Esophagus squamous epithelium (tissue), 4 donors: ENCODE measurements around the gene PDGFC.

Source experiments
- POLR2A ChIP-seq, 4 donors: fragments of 450-650 bp; IDR thresholded peaks; one replicate each; pipeline ENCODE4 v1.6.1; 2017; ENCODE audit warnings: antibody characterized with exemption in 4 of 4, mild to moderate bottlenecking in 4 of 4, moderate library complexity in 3 of 4
- TF ChIP-seq, protein P1 (sequence below), 6 experiments: fragments of 450-650 bp in 4 of 6; fragments of 200-600 bp in 2 of 6; sonication (generic) in 2 of 6; IDR thresholded peaks; one replicate each; pipeline ENCODE4 v1.5.1; 2016 to 2019; ENCODE audit warnings: antibody characterized with exemption in 6 of 6, mild to moderate bottlenecking in 4 of 6, moderate library complexity in 4 of 6

DNA sequence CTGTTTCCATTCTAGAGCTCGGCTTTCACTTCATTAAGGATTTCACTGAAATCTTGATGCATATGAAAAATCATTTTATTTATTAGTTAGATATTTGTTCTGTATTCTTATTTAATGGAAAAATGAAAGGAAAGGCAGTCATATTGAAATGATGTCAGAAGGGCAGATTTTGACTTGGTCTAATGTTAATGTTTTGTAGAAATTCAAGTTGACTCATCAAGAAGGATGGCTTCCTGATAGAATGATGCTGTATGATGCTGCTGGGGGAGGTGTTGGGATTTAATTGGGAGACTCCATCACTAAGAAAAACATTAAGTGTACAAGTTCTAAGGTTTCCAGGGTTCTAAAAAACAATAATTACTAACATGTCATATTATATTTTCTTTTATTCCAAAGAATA, 204.8 kb downstream of the PDGFC start:
- TF ChIP-seq, protein P1, sequence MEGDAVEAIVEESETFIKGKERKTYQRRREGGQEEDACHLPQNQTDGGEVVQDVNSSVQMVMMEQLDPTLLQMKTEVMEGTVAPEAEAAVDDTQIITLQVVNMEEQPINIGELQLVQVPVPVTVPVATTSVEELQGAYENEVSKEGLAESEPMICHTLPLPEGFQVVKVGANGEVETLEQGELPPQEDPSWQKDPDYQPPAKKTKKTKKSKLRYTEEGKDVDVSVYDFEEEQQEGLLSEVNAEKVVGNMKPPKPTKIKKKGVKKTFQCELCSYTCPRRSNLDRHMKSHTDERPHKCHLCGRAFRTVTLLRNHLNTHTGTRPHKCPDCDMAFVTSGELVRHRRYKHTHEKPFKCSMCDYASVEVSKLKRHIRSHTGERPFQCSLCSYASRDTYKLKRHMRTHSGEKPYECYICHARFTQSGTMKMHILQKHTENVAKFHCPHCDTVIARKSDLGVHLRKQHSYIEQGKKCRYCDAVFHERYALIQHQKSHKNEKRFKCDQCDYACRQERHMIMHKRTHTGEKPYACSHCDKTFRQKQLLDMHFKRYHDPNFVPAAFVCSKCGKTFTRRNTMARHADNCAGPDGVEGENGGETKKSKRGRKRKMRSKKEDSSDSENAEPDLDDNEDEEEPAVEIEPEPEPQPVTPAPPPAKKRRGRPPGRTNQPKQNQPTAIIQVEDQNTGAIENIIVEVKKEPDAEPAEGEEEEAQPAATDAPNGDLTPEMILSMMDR (IDR thresholded peaks at IDR 0.05), result no peak
- TF ChIP-seq POLR2A (IDR thresholded peaks at IDR 0.05), result no peak
